UCSD-AML1 (cell line): ENCODE results near the gene TP73.
A peak's percentile ranks its signal among the peaks of the same experiment; 100 is the strongest.

Experiments
- DNase-seq: peaks from one replicate; lab custom pipeline; 2025; ENCODE audit not compliant: unreplicated experiment; lab: John Stamatoyannopoulos, UW

The TP73 gene

GRCh38 chr1:3633344-3634058 is 18.8 kb upstream of the TP73 start:
- DNase-seq: no peak

- DNase-seq: no peak
These were observed 18.1 kb upstream of the TP73 start for GRCh38 chr1:3634059-3634800.

- DNase-seq: no peak
These were observed 16.2 kb upstream of the TP73 start for GRCh38 chr1:3636080-3636479.

- no peak for DNase-seq
These were observed 15.8 kb upstream of the TP73 start for GRCh38 chr1:3636531-3636930.

- no peak for DNase-seq
These were observed 14.3 kb upstream of the TP73 start for GRCh38 chr1:3638027-3638426.

GRCh38 chr1:3638676-3639075 is 13.6 kb upstream of the TP73 start:
- DNase-seq: no peak

- no peak for DNase-seq
These were observed 12.9 kb upstream of the TP73 start for GRCh38 chr1:3639397-3639911.

- no peak for DNase-seq
These were observed 12.0 kb upstream of the TP73 start for GRCh38 chr1:3640121-3640837.

- no peak for DNase-seq
These were observed 11.1 kb upstream of the TP73 start for GRCh38 chr1:3641046-3641760.

- DNase-seq: no peak
These were observed 10.5 kb upstream of the TP73 start for GRCh38 chr1:3641816-3642215.

GRCh38 chr1:3642919-3643675 is 9.2 kb upstream of the TP73 start:
- no peak for DNase-seq

- no peak for DNase-seq
These were observed 8.0 kb upstream of the TP73 start for GRCh38 chr1:3644273-3644672.

- DNase-seq: no peak
These were observed 7.1 kb upstream of the TP73 start for GRCh38 chr1:3645247-3645646.

GRCh38 chr1:3645666-3646355 is 6.5 kb upstream of the TP73 start:
- DNase-seq: no peak

- DNase-seq: no peak
These were observed 5.7 kb upstream of the TP73 start for GRCh38 chr1:3646596-3646995.

- peak; percentile 93 for DNase-seq
These were observed 2.7 kb upstream of the TP73 start, which contains the start of gene WRAP73 for GRCh38 chr1:3649342-3650247. Gene WRAP73 (minus strand): TSS chr1:3650103. CDS start chr1:3649999, 104 bp downstream.

GRCh38 chr1:3650248-3651025 is 1.9 kb upstream of the TP73 start:
- no peak for DNase-seq
